ENCODE results near the gene CER1.

The CER1 gene

DNA sequence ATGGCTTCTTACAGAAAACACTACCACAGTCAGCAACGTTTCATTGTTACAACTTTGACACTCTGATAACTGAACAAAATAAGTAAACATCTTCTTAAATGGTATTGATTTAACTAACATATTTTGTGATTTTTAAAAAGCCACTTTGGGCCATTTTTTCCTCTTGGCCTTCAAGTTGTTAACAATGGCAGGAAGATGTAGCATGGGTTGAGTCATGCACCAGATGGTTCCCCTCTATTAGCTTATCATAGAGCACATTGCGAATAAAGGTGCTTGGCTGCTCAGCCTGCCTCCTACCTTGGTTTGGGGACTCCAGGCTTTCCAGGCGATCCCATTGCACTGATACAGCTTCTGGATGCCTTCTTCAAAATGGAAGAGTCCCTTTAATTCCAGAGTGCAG lies 24.1 kb upstream of the CER1 start:
- DNase-seq (ENCODE audit: low read depth, low spot score) = no peak
- H3K4me3 ChIP-seq (ENCODE audit: insufficient read length, low read depth) = no peak overlapping the region
- no peaks in the 10 kb centered on the region for H3K4me1 ChIP-seq (ENCODE audit: insufficient read depth, insufficient read length)
- no peaks in the 10 kb centered on the region for H3K36me3 ChIP-seq (ENCODE audit: insufficient read depth, insufficient read length, low read length)
- 0 out of 2 replicates have a peak, but pooled peaks cover 3% of the 10 kb centered on the region for H3K9me3 ChIP-seq (ENCODE audit: insufficient read depth, low read length)
- TF ChIP-seq YY1 (IDR thresholded peaks at IDR 0.05; ENCODE audit: insufficient read depth, insufficient read length) = no peak
- no peak for TF ChIP-seq ZNF274 (IDR thresholded peaks at IDR 0.05; ENCODE audit: low read depth, low read length)
- no peaks in the 10 kb centered on the region for H3K27me3 ChIP-seq (ENCODE audit: insufficient read depth, insufficient read length)
- no peak overlapping the region for H3K9ac ChIP-seq (ENCODE audit: insufficient read length, low read depth)

- Histone ChIP-seq H3K27me3 (ENCODE audit: insufficient read depth, insufficient read length) (no peaks in the 10 kb centered on the region), H3K4me1 (ENCODE audit: insufficient read depth, insufficient read length) (no peaks in the 10 kb centered on the region), H3K9ac (ENCODE audit: insufficient read length, low read depth) (no peak overlapping the region), H3K4me3 (ENCODE audit: insufficient read length, low read depth) (no peak overlapping the region), H3K9me3 (ENCODE audit: insufficient read depth, low read length) (0 out of 2 replicates have a peak, but pooled peaks cover 3% of the 10 kb centered on the region), H3K36me3 (ENCODE audit: insufficient read depth, insufficient read length, low read length) (no peaks in the 10 kb centered on the region)
- DNase-seq (ENCODE audit: low read depth, low spot score) = no peak
- no peak for TF ChIP-seq YY1 (IDR thresholded peaks at IDR 0.05; ENCODE audit: insufficient read depth, insufficient read length)
- TF ChIP-seq ZNF274 (IDR thresholded peaks at IDR 0.05; ENCODE audit: low read depth, low read length) = no peak
- TF ChIP-seq SUZ12 (IDR thresholded peaks at IDR 0.05; ENCODE audit: extremely low read depth, insufficient read depth, insufficient read length) = no peak
These were observed 22.2 kb upstream of the CER1 start for GRCh38 chr9:14744768-14745167.

GRCh38 chr9:14741369-14741768 lies 18.8 kb upstream of the CER1 start:
- H3K9me3 ChIP-seq (ENCODE audit: insufficient read depth, low read length) = 0 out of 2 replicates have a peak, but pooled peaks cover 3% of the 10 kb centered on the region
- no peaks in the 10 kb centered on the region for H3K4me1 ChIP-seq (ENCODE audit: insufficient read depth, insufficient read length)
- H3K4me3 ChIP-seq (ENCODE audit: insufficient read length, low read depth) = no peak overlapping the region
- TF ChIP-seq SUZ12 (IDR thresholded peaks at IDR 0.05; ENCODE audit: extremely low read depth, insufficient read depth, insufficient read length) = no peak
- no peak for TF ChIP-seq ZNF274 (IDR thresholded peaks at IDR 0.05; ENCODE audit: low read depth, low read length)
- no peak for TF ChIP-seq YY1 (IDR thresholded peaks at IDR 0.05; ENCODE audit: insufficient read depth, insufficient read length)
- H3K27me3 ChIP-seq (ENCODE audit: insufficient read depth, insufficient read length) = no peaks in the 10 kb centered on the region
- no peak for DNase-seq (ENCODE audit: low read depth, low spot score)
- H3K9ac ChIP-seq (ENCODE audit: insufficient read length, low read depth) = no peak overlapping the region
- no peaks in the 10 kb centered on the region for H3K36me3 ChIP-seq (ENCODE audit: insufficient read depth, insufficient read length, low read length)

GRCh38 chr9:14733133-14733532 lies 10.6 kb upstream of the CER1 start:
- Histone ChIP-seq H3K4me3 (ENCODE audit: insufficient read length, low read depth) (no peak overlapping the region), H3K9ac (ENCODE audit: insufficient read length, low read depth) (no peak overlapping the region), H3K27me3 (ENCODE audit: insufficient read depth, insufficient read length) (peaks cover 20% of the 10 kb centered on the region), H3K36me3 (ENCODE audit: insufficient read depth, insufficient read length, low read length) (no peaks in the 10 kb centered on the region), H3K9me3 (ENCODE audit: insufficient read depth, low read length) (no peaks in the 10 kb centered on the region), H3K4me1 (ENCODE audit: insufficient read depth, insufficient read length) (no peaks in the 10 kb centered on the region)
- TF ChIP-seq SUZ12 (IDR thresholded peaks at IDR 0.05; ENCODE audit: extremely low read depth, insufficient read depth, insufficient read length) (no peak), YY1 (IDR thresholded peaks at IDR 0.05; ENCODE audit: insufficient read depth, insufficient read length) (no peak), ZNF274 (IDR thresholded peaks at IDR 0.05; ENCODE audit: low read depth, low read length) (no peak)
- no peak for DNase-seq (ENCODE audit: low read depth, low spot score)

DNA sequence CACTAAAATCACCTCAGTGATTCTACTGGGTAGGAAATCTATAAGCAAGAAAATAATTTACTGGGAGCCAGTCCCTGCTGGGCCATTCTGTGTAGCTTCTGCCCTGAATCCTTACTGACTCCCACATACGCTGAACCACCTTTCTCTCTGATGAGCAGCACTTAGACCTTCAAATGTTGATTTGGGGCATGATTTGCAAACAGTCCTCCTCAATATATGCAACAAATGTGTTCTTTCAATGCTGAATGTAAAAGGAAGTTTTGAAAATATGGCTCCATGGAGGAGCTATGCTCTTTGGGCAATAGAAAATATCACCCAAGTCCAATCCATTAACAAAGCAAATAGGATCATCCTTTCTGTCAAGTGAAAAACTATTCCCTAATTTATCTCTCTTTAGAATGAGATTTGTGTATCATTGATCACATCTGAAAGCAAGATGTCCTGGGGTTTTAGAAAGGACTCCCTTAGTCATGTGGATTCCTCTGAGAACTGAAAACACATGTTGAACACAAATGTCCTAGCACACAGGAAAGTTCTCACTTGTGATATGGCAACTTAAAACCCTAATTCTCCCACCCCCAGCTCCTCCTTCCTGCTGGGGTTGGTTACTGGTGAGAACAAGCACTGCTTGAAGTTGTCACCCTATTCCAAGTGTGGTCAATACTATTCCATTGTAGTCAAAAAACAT lies 8.9 kb upstream of the CER1 start:
- Histone ChIP-seq H3K9me3 (ENCODE audit: insufficient read depth, low read length) (no peaks in the 10 kb centered on the region), H3K27me3 (ENCODE audit: insufficient read depth, insufficient read length) (peaks cover 37% of the 10 kb centered on the region), H3K36me3 (ENCODE audit: insufficient read depth, insufficient read length, low read length) (no peaks in the 10 kb centered on the region), H3K9ac (ENCODE audit: insufficient read length, low read depth) (no peak overlapping the region), H3K4me1 (ENCODE audit: insufficient read depth, insufficient read length) (no peaks in the 10 kb centered on the region), H3K4me3 (ENCODE audit: insufficient read length, low read depth) (no peak overlapping the region)
- TF ChIP-seq YY1 (IDR thresholded peaks at IDR 0.05; ENCODE audit: insufficient read depth, insufficient read length) = no peak
- no peak for TF ChIP-seq SUZ12 (IDR thresholded peaks at IDR 0.05; ENCODE audit: extremely low read depth, insufficient read depth, insufficient read length)
- no peak for TF ChIP-seq ZNF274 (IDR thresholded peaks at IDR 0.05; ENCODE audit: low read depth, low read length)
- DNase-seq (ENCODE audit: low read depth, low spot score) = no peak

GRCh38 chr9:14730461-14730898 lies 7.9 kb upstream of the CER1 start:
- DNase-seq (ENCODE audit: low read depth, low spot score) = no peak
- Histone ChIP-seq H3K4me1 (ENCODE audit: insufficient read depth, insufficient read length) (no peaks in the 10 kb centered on the region), H3K27me3 (ENCODE audit: insufficient read depth, insufficient read length) (peaks cover 47% of the 10 kb centered on the region), H3K9ac (ENCODE audit: insufficient read length, low read depth) (no peak overlapping the region), H3K4me3 (ENCODE audit: insufficient read length, low read depth) (no peak overlapping the region), H3K36me3 (ENCODE audit: insufficient read depth, insufficient read length, low read length) (no peaks in the 10 kb centered on the region), H3K9me3 (ENCODE audit: insufficient read depth, low read length) (no peaks in the 10 kb centered on the region)
- TF ChIP-seq SUZ12 (IDR thresholded peaks at IDR 0.05; ENCODE audit: extremely low read depth, insufficient read depth, insufficient read length) = no peak
- TF ChIP-seq ZNF274 (IDR thresholded peaks at IDR 0.05; ENCODE audit: low read depth, low read length) = no peak
- TF ChIP-seq YY1 (IDR thresholded peaks at IDR 0.05; ENCODE audit: insufficient read depth, insufficient read length) = no peak

GRCh38 chr9:14723301-14723700 lies 768 bp upstream of the CER1 start:
- Histone ChIP-seq H3K4me3 (ENCODE audit: insufficient read length, low read depth) (no peak overlapping the region), H3K9me3 (ENCODE audit: insufficient read depth, low read length) (no peaks in the 10 kb centered on the region), H3K4me1 (ENCODE audit: insufficient read depth, insufficient read length) (peaks cover 8% of the 10 kb centered on the region), H3K27me3 (ENCODE audit: insufficient read depth, insufficient read length) (peaks cover 99% of the 10 kb centered on the region), H3K36me3 (ENCODE audit: insufficient read depth, insufficient read length, low read length) (no peaks in the 10 kb centered on the region), H3K9ac (ENCODE audit: insufficient read length, low read depth) (no peak overlapping the region)
- DNase-seq (ENCODE audit: low read depth, low spot score) = no peak
- TF ChIP-seq ZNF274 (IDR thresholded peaks at IDR 0.05; ENCODE audit: low read depth, low read length) = no peak
- TF ChIP-seq SUZ12 (IDR thresholded peaks at IDR 0.05; ENCODE audit: extremely low read depth, insufficient read depth, insufficient read length) = no peak
- TF ChIP-seq YY1 (IDR thresholded peaks at IDR 0.05; ENCODE audit: insufficient read depth, insufficient read length) = no peak
